GM23248 (cell line): ENCODE data around the gene ITPKB. TPM values are rescaled to one million over a fixed set of nuclear protein-coding genes. Genes with fewer than 3 reads are reported as not detected.

Experiments
- DNase-seq: peaks from one replicate; pipeline ENCODE4 v3.0.0-alpha.2; 2015
- H2AFZ ChIP-seq: fragments of 200-600 bp; sonication (generic); 2 replicates; pipeline ENCODE4 v1.6.1; 2016; ENCODE audit warnings: antibody characterized with exemption
- H3F3A ChIP-seq: fragments of 200-600 bp; sonication (generic); 2 replicates; pipeline ENCODE4 v1.6.1; 2016; ENCODE audit warnings: mild to moderate bottlenecking, antibody characterized with exemption, mixed run types; ENCODE audit not compliant: insufficient read depth
- H3K27ac ChIP-seq: fragments of 200-600 bp; sonication (generic); 2 replicates; pipeline ENCODE4 v1.5.1; 2016; ENCODE audit warnings: mild to moderate bottlenecking
- H3K27me3 ChIP-seq: fragments of 200-600 bp; sonication (generic); replicated peaks from 2 replicates; pipeline ENCODE4 v1.6.1; 2016; ENCODE audit warnings: mild to moderate bottlenecking; ENCODE audit not compliant: insufficient read depth
- H3K36me3 ChIP-seq: fragments of 200-600 bp; sonication (generic); 2 replicates; pipeline ENCODE4 v1.6.1; 2016; ENCODE audit warnings: low read depth, mild to moderate bottlenecking
- H3K4me1 ChIP-seq: fragments of 200-600 bp; sonication (generic); 2 replicates; pipeline ENCODE4 v1.6.1; 2016; ENCODE audit warnings: mild to moderate bottlenecking; ENCODE audit not compliant: insufficient read depth
- H3K4me2 ChIP-seq: fragments of 200-600 bp; sonication (generic); one replicate; pipeline ENCODE4 v1.6.1; 2016; ENCODE audit warnings: mild to moderate bottlenecking; ENCODE audit not compliant: unreplicated experiment
- H3K4me3 ChIP-seq: fragments of 200-600 bp; sonication (generic); 2 replicates; pipeline ENCODE4 v1.5.1; 2016; ENCODE audit warnings: mild to moderate bottlenecking
- H3K79me2 ChIP-seq: fragments of 200-600 bp; sonication (generic); 2 replicates; pipeline ENCODE4 v1.6.1; 2016; ENCODE audit warnings: mild to moderate bottlenecking; ENCODE audit not compliant: insufficient read depth
- H3K9ac ChIP-seq: fragments of 200-600 bp; sonication (generic); 2 replicates; pipeline ENCODE4 v1.6.1; 2016; ENCODE audit warnings: mild to moderate bottlenecking
- H3K9me2 ChIP-seq: fragments of 200-600 bp; sonication (generic); 2 replicates; pipeline ENCODE4 v1.6.1; 2016; ENCODE audit warnings: mixed run types, mild to moderate bottlenecking, moderate library complexity; ENCODE audit not compliant: insufficient read depth
- H3K9me3 ChIP-seq: fragments of 200-600 bp; sonication (generic); one replicate; pipeline ENCODE4 v1.6.1; 2017; ENCODE audit warnings: low read depth
- H4K20me1 ChIP-seq: fragments of 200-600 bp; sonication (generic); 2 replicates; pipeline ENCODE4 v1.6.0; 2016; ENCODE audit not compliant: insufficient read depth
- EZH2 ChIP-seq: fragments of 200-600 bp; sonication (generic); IDR thresholded peaks from 2 replicates; pipeline ENCODE4 v1.6.1; 2018; ENCODE audit warnings: antibody characterized with exemption, mild to moderate bottlenecking; ENCODE audit not compliant: insufficient read depth, poor library complexity, severe bottlenecking
- EZH2phosphoT487 ChIP-seq: fragments of 200-600 bp; sonication (generic); IDR thresholded peaks from 2 replicates; pipeline ENCODE4 v1.6.1; 2018; ENCODE audit warnings: antibody characterized with exemption, moderate library complexity, mild to moderate bottlenecking, low read depth; ENCODE audit not compliant: insufficient read depth
- WGBS, 2 experiments: methylation state at CpG; one replicate each; pipeline ENCODE4 v1.1.6; 2015 to 2017; ENCODE audit warnings: low lambda C conversion rate in 2 of 2, low coverage in 1 of 2; ENCODE audit errors: missing lambda C conversion rate in 2 of 2; 5-methylcytosine and 5-hydroxymethylcytosine counted together
- in situ Hi-C: fragments of 300-500 bp; cut with MboI; formaldehyde crosslinking; loops from 2 replicates; pipeline ENCODE4 v1.15.0; 2020
- polyA plus RNA-seq: library from polyadenylated mRNA; unstranded; fragments of >200 nt; fragmentation: Nextera tagmentation; extraction: Ambion mirVana; gene quantifications from 2 replicates; pipeline ENCODE4 v1.2.1, GENCODE V29; 2016
- total RNA-seq: library from RNA; depleted of rRNA; stranded (reverse); fragments of >200 nt; shearing (Covaris generic); gene quantifications from 2 replicates; pipeline ENCODE4 v1.2.3, GENCODE V29; 2014

ITPKB gene
- total and polyA plus RNA-seq, 2 experiments from 2014 or later: 0.26 to 0.86 TPM

GRCh38 chr1:226708967-226709396, 30.1 kb downstream of the ITPKB start:
- in situ Hi-C loops: no loop called here
- 33 to 38% methylated on average over 5 of the region's 5 CpGs for WGBS, 2 experiments
- H3K9ac ChIP-seq: no peak overlapping the region
- peaks cover 10% of the 10 kb centered on the region for H3K4me1 ChIP-seq
- no peaks in the 10 kb centered on the region for H3K36me3 ChIP-seq
- no peaks in the 10 kb centered on the region for H3K9me2 ChIP-seq
- no peaks in the 10 kb centered on the region for H3K9me3 ChIP-seq
- no peak overlapping the region for H3K4me3 ChIP-seq
- peak overlapping the region; percentile 31; the same call in 1 of the 2 replicates for H3K27ac ChIP-seq
- no peaks in the 10 kb centered on the region for H3K79me2 ChIP-seq
- no peak overlapping the region for H3K4me2 ChIP-seq
- DNase-seq: peak; percentile 7
- no peak for TF ChIP-seq EZH2
- no peak for TF ChIP-seq EZH2phosphoT487
- peaks cover 26% of the 10 kb centered on the region for H3F3A ChIP-seq
- H2AFZ ChIP-seq: no peak overlapping the region
- no peaks in the 10 kb centered on the region for H4K20me1 ChIP-seq
- H3K27me3 ChIP-seq: no peaks in the 10 kb centered on the region

GRCh38 chr1:226708342-226708780, 30.7 kb downstream of the ITPKB start:
- in situ Hi-C loops: no loop called here
- Histone ChIP-seq H3K9ac (no peak overlapping the region), H3K27ac (peak overlapping the region; percentile 31; the same call in 1 of the 2 replicates), H3K9me3 (no peaks in the 10 kb centered on the region), H3K79me2 (no peaks in the 10 kb centered on the region), H4K20me1 (no peaks in the 10 kb centered on the region), H3K4me1 (peaks cover 10% of the 10 kb centered on the region), H3K27me3 (no peaks in the 10 kb centered on the region), H2AFZ (no peak overlapping the region), H3K4me3 (no peak overlapping the region), H3F3A (peaks cover 26% of the 10 kb centered on the region), H3K4me2 (no peak overlapping the region), H3K9me2 (no peaks in the 10 kb centered on the region), H3K36me3 (no peaks in the 10 kb centered on the region)
- 2 to 7% methylated on average over 6 of the region's 6 CpGs for WGBS, 2 experiments
- peak; percentile 94 for DNase-seq
- no peak for TF ChIP-seq EZH2phosphoT487
- TF ChIP-seq EZH2: no peak

GRCh38 chr1:226706684-226707083, 32.4 kb downstream of the ITPKB start:
- no peaks in the 10 kb centered on the region for H3K27me3 ChIP-seq
- H3K36me3 ChIP-seq: no peaks in the 10 kb centered on the region
- no peak for DNase-seq
- no peak overlapping the region for H2AFZ ChIP-seq
- no peaks in the 10 kb centered on the region for H3K79me2 ChIP-seq
- 58% methylated on average over 4 of the region's 4 CpGs for WGBS, 2 experiments
- H3K4me3 ChIP-seq: no peak overlapping the region
- no peaks in the 10 kb centered on the region for H4K20me1 ChIP-seq
- no peaks in the 10 kb centered on the region for H3K9me3 ChIP-seq
- in situ Hi-C loops: no loop called here
- H3F3A ChIP-seq: peaks cover 33% of the 10 kb centered on the region
- TF ChIP-seq EZH2phosphoT487 (no peak), EZH2 (no peak)
- H3K4me1 ChIP-seq: peaks cover 21% of the 10 kb centered on the region
- H3K9ac ChIP-seq: no peak overlapping the region
- no peaks in the 10 kb centered on the region for H3K9me2 ChIP-seq
- no peak overlapping the region for H3K27ac ChIP-seq
- no peak overlapping the region for H3K4me2 ChIP-seq

DNA sequence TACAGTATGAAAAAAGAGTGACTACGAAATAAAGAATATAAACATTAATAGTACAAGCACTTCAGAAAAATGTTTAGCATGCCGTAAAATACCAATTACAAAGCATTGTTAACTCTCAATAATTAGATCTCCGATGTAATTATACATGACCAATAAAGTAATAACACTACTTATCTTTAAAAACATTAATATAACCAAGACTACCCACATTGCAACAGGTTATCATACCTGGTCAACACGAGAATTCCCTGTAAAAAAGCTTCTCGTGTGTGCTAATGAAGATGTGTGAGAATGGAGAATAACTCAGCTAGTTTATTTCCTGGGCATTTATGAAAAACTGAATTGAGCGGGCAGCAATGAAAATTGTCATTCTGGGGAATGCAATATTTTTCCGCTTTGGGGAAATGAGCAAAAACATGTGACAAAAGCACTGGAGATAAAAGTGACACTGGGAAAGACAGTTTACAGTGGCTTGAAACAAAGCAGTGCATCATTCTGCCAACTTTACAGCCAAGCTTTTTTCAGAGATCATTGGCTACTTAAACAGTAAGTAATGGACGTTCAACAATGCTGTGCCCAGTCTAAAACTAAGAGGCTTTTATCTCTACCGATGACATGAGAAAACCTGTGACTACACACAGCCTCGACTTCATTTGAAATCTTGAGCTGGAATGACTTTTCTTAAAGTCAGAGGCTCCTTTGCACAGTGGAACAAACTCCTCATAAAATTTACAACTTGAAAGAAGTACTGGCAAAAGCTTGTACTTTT, 34.7 kb downstream of the ITPKB start:
- 63 to 65% methylated on average over 10 of the region's 10 CpGs for WGBS, 2 experiments
- Histone ChIP-seq H3K36me3 (no peaks in the 10 kb centered on the region), H3F3A (peaks cover 33% of the 10 kb centered on the region), H2AFZ (peak overlapping the region; percentile 89), H3K27ac (no peak overlapping the region; the same call in 1 of the 2 replicates), H3K4me3 (peak overlapping the region; percentile 75; the same call in 1 of the 2 replicates), H3K79me2 (no peaks in the 10 kb centered on the region), H3K27me3 (no peaks in the 10 kb centered on the region), H4K20me1 (no peaks in the 10 kb centered on the region), H3K4me2 (peak overlapping the region; percentile 73), H3K9ac (no peak overlapping the region; the same call in 1 of the 2 replicates), H3K4me1 (peaks cover 21% of the 10 kb centered on the region), H3K9me2 (no peaks in the 10 kb centered on the region), H3K9me3 (no peaks in the 10 kb centered on the region)
- in situ Hi-C loops: no loop called here
- DNase-seq: no peak
- TF ChIP-seq EZH2: no peak
- TF ChIP-seq EZH2phosphoT487: no peak
